ENCODE measurements around the gene TIMMDC1. TPM values are rescaled to one million over a fixed set of nuclear protein-coding genes. Genes with fewer than 3 reads are reported as not detected.

The TIMMDC1 gene, protein sequence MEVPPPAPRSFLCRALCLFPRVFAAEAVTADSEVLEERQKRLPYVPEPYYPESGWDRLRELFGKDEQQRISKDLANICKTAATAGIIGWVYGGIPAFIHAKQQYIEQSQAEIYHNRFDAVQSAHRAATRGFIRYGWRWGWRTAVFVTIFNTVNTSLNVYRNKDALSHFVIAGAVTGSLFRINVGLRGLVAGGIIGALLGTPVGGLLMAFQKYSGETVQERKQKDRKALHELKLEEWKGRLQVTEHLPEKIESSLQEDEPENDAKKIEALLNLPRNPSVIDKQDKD
- 10 to 100 TPM; 82.3 to 96.0 TPM for total RNA-seq

DNA sequence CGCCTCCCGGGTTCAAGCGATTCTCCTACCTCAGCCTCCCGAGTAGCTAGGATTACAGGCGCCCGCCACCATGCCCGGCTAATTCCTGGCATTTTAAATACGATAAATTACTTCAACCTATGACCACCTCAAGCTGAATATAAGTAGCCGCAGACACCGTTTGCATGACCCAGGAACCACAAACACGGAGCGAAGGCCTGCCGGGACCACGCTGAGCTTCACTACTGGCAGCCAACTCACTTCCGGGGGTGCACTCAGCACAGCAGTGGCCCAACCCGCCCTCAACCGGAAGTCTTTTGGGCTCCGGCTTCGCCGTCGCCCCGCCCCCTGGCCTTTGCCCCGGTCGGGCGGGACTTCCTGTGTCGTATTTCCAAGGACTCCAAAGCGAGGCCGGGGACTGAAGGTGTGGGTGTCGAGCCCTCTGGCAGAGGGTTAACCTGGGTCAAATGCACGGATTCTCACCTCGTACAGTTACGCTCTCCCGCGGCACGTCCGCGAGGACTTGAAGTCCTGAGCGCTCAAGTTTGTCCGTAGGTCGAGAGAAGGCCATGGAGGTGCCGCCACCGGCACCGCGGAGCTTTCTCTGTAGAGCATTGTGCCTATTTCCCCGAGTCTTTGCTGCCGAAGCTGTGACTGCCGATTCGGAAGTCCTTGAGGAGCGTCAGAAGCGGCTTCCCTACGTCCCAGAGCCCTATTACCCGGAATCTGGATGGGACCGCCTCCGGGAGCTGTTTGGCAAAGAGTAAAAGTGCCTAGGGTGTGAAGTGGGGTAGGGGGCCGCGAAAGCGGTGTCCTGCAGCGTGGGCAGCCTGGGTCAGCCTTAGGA, at the start of gene TIMMDC1:
Gene TIMMDC1 (plus strand): TSS at position 362 of the 826 bp plus-strand sequence. CDS start 187 bp downstream, at position 549.
- H3K27me3 Mint-ChIP-seq, result no peaks in the 10 kb centered on the region
- intact Hi-C loops (cut with DNase I, micrococcal nuclease), result loop anchor here (1.0 to 10.0 kb wide), 11 partner anchors 29 to 596 kb away; partner anchors contain the start of genes ARHGAP31 (in 2 of the 2), COX17 (in 2 of the 2), GSK3B (in 2 of the 2) and TMEM39A (in 2 of the 2)
- H3K4me1 Mint-ChIP-seq, result peaks cover 39% of the 10 kb centered on the region
- H3K9me3 Mint-ChIP-seq (ENCODE audit: low read depth), result no peaks in the 10 kb centered on the region
- DNase-seq (peak; percentile 99), ATAC-seq (peak; percentile 99)
- peaks cover 12% of the 10 kb centered on the region for H3K36me3 Mint-ChIP-seq (ENCODE audit: low read depth)
- ChIA-PET POLR2A (interaction anchor here (0.5 to 2.2 kb wide), 11 partner anchors 21 to 597 kb away, joined by 3 to 26 read pairs (median 3); partner anchors contain the start of genes ARHGAP31, COX17 and TMEM39A), CTCF (interaction anchor here (0.6 to 1.4 kb wide), 8 partner anchors 10 to 260 kb away, joined by 3 to 4 read pairs (median 3); no protein-coding TSS in a partner anchor)
- peak within 1 kb of the TSS; percentile 99 for H3K27ac Mint-ChIP-seq
- H3K4me3 Mint-ChIP-seq, result peak within 1 kb of the TSS; percentile 96

DNA sequence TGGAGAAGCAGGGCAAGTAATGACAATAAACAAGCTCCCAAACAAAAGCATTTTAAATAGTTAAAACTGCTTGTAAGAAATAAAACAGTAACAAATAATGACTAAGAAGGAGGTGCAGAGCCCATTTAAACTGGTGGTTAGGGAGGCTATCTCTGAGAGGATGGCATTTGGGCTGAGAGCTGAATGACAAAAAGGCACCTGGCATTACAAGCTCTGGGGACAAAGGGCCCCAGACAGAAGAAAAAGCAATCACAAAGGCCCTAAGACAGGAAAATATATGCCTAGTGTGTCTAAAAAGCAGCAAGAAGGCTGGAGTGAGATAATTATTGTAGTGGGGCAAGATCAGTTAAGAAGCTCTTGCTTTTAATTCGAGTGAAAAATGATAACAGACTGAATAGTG, 44.5 kb upstream of the TIMMDC1 start:
- DNase-seq (no peak), ATAC-seq (no peak)
- H3K4me3 Mint-ChIP-seq, result no peak overlapping the region
- no peaks in the 10 kb centered on the region for H3K27me3 Mint-ChIP-seq
- H3K9me3 Mint-ChIP-seq (ENCODE audit: low read depth), result no peaks in the 10 kb centered on the region
- H3K36me3 Mint-ChIP-seq (ENCODE audit: low read depth), result peaks cover 48% of the 10 kb centered on the region
- intact Hi-C loops (cut with DNase I, micrococcal nuclease), result no loop called here
- POLR2A ChIA-PET, result interaction anchor here (0.6 kb wide), 1 partner anchor 41 kb away, joined by 3 read pairs; no protein-coding TSS in a partner anchor
- CTCF ChIA-PET, result interaction anchor here (1.1 kb wide), 1 partner anchor 17 kb away, joined by 3 read pairs; no protein-coding TSS in a partner anchor
- no peak overlapping the region for H3K27ac Mint-ChIP-seq
- H3K4me1 Mint-ChIP-seq, result peaks cover 3% of the 10 kb centered on the region

DNA sequence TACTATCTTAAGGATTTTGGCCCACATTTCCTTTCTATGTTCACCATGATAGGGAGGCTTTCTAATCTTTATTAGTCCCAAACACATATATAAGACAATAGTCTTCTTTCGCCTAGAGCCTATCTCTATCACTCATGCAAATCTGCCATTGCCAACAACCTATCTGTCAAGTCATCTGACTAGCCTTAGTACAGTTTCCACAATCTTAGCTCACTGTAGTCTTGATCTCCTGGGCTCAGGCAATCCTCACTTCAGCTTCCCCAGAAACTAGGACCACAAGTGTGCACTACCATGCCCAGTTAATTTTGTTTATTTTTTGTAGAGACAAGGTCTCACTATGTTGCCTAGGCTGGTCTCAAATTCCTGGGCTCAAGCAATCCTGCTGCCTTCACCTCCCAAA, 41.9 kb upstream of the TIMMDC1 start:
- Mint-ChIP-seq H3K9me3 (ENCODE audit: low read depth) (no peaks in the 10 kb centered on the region), H3K36me3 (ENCODE audit: low read depth) (peaks cover 49% of the 10 kb centered on the region)
- ATAC-seq, result no peak

DNA sequence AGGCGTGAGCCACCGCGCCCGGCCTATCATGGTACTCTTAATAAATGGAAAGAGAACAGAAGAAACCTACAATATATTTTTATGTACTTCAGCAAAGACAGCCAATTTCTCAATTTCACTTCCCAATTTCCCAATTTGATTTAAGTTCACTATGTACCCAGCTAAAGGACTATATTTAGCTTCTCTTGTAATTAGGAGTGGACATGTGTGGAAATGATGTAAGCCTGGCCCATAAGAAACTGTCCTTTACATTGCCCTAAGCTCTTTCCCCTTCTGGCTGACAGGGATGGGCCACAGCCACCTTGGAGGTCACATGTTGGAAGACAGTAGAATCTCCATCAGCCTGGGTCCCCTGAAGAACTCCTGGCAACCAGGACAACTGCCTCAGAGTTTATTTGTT, 41.1 kb upstream of the TIMMDC1 start:
- ChIA-PET CTCF (no interaction called here), POLR2A (no interaction called here)
- no peak for ATAC-seq
- Mint-ChIP-seq H3K4me3 (no peak overlapping the region), H3K27me3 (no peaks in the 10 kb centered on the region), H3K27ac (no peak overlapping the region), H3K36me3 (ENCODE audit: low read depth) (peaks cover 49% of the 10 kb centered on the region), H3K9me3 (ENCODE audit: low read depth) (no peaks in the 10 kb centered on the region), H3K4me1 (peaks cover 26% of the 10 kb centered on the region)
- intact Hi-C loops (cut with DNase I, micrococcal nuclease), result no loop called here
- DNase-seq, result no peak

More for the DNA sequence above, 41.9 kb upstream of the TIMMDC1 start:
- ChIA-PET POLR2A (no interaction called here), CTCF (no interaction called here)
- H3K27ac Mint-ChIP-seq, result no peak overlapping the region
- DNase-seq, result no peak
- intact Hi-C loops (cut with DNase I, micrococcal nuclease), result no loop called here
- H3K4me1 Mint-ChIP-seq, result peaks cover 18% of the 10 kb centered on the region
- H3K4me3 Mint-ChIP-seq, result no peak overlapping the region
- H3K27me3 Mint-ChIP-seq, result no peaks in the 10 kb centered on the region

DNA sequence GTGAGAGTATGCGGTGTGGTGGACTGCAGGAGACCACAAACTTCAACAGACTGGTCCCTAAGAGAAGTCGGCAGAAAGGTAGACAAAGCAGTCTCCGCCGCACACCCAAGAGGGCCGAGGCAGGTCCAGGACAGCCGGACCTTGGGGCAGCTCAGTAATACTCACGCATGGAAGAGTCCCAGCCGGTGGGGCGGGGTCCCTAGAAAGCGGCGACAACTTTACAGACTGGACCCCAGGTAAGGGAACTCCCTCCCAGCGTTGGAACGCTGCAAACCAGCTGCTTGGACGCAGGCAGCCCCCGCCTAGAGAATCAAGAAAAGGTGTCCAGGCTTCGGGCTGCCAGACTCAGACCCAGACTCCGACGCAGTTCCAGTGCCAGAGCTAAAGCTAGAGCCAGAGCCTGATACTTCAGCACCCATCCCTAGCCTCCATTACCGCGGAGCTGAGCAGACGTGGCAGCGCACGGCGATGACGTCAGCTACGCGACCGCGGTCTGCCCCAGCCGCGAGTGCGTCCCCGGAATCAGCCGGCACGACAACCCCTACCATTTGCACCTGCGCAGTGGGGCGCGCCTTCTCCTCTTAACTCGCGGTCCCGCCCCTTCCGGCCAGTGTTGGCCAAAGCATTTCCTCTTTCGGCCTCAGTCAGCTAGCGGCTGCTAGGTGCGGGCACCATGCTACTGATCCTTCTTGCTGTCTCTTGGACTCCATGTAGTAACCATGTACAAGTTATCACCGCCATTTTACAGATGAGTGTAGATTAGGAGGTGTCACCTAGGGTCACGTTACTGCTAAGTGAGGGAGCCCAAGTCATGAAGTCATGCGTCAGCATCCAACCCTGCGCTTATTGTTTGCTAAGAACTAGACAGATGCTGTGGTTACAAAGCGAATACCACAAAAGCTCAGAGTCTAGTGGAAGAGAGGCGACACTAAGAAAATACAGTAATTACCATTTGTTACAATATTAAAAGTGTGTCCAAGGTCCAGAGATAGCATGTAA, 34.9 kb upstream of the TIMMDC1 start, which contains the start of gene TMEM39A:
Gene TMEM39A (minus strand): TSS at position 445 of the 999 bp plus-strand sequence. CDS start 1,541 bp downstream, outside the sequence.
- ChIA-PET POLR2A (interaction anchor here (0.6 to 1.9 kb wide), 7 partner anchors 23 to 632 kb away, joined by 3 to 26 read pairs (median 6); partner anchors contain the start of genes B4GALT4, COX17 and TIMMDC1), CTCF (interaction anchor here (0.6 to 1.8 kb wide), 12 partner anchors 10 to 632 kb away, joined by 3 to 7 read pairs (median 3); partner anchors contain the start of gene B4GALT4)
- Mint-ChIP-seq H3K4me1 (peaks cover 41% of the 10 kb centered on the region), H3K9me3 (ENCODE audit: low read depth) (no peaks in the 10 kb centered on the region), H3K27ac (peak within 1 kb of the TSS; percentile 91), H3K4me3 (peak within 1 kb of the TSS; percentile 99), H3K36me3 (ENCODE audit: low read depth) (peaks cover 20% of the 10 kb centered on the region), H3K27me3 (no peaks in the 10 kb centered on the region)
- intact Hi-C loops (cut with DNase I, micrococcal nuclease), result loop anchor here (1.0 to 10.0 kb wide), 15 partner anchors 35 to 1279 kb away; partner anchors contain the start of genes ARHGAP31 (in 2 of the 2), COX17 (in 2 of the 2), GSK3B (in 2 of the 2) and TIMMDC1 (in 2 of the 2)
- peak; percentile 89 for ATAC-seq
- peak; percentile 99 for DNase-seq

DNA sequence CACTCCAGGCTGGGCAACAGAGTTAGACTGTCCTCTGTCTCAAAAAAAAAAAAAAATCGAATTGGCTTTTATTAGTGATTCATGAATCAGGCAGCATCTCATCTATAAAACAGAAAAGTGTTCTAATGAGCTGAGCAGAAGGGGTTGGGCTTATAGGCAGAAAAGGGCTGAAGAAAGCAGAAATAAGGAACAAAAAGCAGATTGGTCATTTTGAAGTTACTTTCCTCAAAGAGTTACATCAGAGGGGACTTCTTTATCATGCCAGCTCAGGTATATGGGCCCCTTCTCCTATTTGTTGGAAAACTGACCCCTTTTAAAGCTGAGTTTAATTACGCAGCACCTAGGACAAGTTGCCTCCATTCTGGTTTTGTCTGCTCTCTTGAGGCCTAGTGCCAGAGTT, 30.3 kb upstream of the TIMMDC1 start:
- H3K9me3 Mint-ChIP-seq (ENCODE audit: low read depth), result no peaks in the 10 kb centered on the region
- H3K36me3 Mint-ChIP-seq (ENCODE audit: low read depth), result peaks cover 13% of the 10 kb centered on the region
- peaks cover 41% of the 10 kb centered on the region for H3K4me1 Mint-ChIP-seq
- CTCF ChIA-PET, result interaction anchor here (1.0 to 1.1 kb wide), 2 partner anchors 31 to 200 kb away, joined by 3 read pairs; no protein-coding TSS in a partner anchor
- intact Hi-C loops (cut with DNase I, micrococcal nuclease), result loop anchor here (1.0 to 10.0 kb wide), 5 partner anchors 30 to 627 kb away; partner anchors contain the start of genes COX17 (in 2 of the 2), GSK3B (in 2 of the 2) and TIMMDC1 (in 1 of the 2)
- peak overlapping the region; percentile 83 for H3K4me3 Mint-ChIP-seq
- H3K27ac Mint-ChIP-seq, result peak overlapping the region; percentile 90
- no peak for DNase-seq
- no peak for ATAC-seq
- no peaks in the 10 kb centered on the region for H3K27me3 Mint-ChIP-seq
- POLR2A ChIA-PET, result interaction anchor here (1.1 kb wide), 1 partner anchor 30 kb away, joined by 5 read pairs; the partner anchor contains the start of gene TIMMDC1

DNA sequence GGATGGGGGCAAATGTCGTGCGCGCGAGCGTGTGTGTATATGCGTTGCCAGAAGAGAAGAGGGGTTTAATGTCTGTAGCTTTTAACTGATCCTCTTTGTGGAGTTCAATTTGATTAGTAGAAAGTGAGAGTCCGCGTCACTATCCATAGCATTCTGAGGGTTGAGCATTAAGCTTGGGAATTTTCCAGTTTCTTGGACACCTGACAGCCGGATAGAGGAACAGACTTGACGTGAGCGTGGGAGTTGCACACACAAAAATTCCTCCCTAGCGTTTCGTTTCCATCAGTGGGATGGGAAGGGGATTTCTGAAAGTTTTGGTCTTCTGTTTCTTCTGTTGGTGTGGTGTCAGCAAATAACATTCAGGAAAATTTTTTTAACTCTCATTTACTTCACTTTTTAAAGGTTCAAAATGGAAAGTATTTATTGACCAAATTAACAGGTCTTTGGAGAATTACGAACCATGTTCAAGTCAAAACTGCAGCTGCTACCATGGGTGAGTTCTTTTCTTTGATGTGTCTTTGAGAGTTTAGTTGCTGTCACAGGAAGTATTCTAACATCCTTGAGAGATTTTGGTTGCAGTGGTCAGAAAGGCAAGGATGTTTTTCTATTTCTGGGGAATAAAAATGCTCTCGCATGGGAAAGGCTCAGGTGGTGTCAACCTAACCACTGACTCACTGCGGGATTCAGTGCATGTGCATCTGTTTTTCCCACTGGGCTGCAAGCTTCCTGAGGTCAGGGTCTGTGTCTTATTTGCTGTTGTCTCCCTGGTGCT, 28.7 kb upstream of the TIMMDC1 start:
- intact Hi-C loops (cut with DNase I, micrococcal nuclease), result loop anchor here in 1 of 2 experiments (1.0 to 10.0 kb wide), 3 partner anchors 29 to 625 kb away; partner anchors contain the start of genes GSK3B and TIMMDC1
- Mint-ChIP-seq H3K36me3 (ENCODE audit: low read depth) (peaks cover 13% of the 10 kb centered on the region), H3K27ac (peak overlapping the region; percentile 90), H3K9me3 (ENCODE audit: low read depth) (no peaks in the 10 kb centered on the region), H3K27me3 (no peaks in the 10 kb centered on the region), H3K4me3 (peak overlapping the region; percentile 83), H3K4me1 (peaks cover 35% of the 10 kb centered on the region)
- ATAC-seq (no peak), DNase-seq (no peak)
- CTCF ChIA-PET, result interaction anchor here (0.6 to 1.2 kb wide), 3 partner anchors 21 to 1608 kb away, joined by 3 to 7 read pairs (median 5); no protein-coding TSS in a partner anchor
- POLR2A ChIA-PET, result no interaction called here

DNA sequence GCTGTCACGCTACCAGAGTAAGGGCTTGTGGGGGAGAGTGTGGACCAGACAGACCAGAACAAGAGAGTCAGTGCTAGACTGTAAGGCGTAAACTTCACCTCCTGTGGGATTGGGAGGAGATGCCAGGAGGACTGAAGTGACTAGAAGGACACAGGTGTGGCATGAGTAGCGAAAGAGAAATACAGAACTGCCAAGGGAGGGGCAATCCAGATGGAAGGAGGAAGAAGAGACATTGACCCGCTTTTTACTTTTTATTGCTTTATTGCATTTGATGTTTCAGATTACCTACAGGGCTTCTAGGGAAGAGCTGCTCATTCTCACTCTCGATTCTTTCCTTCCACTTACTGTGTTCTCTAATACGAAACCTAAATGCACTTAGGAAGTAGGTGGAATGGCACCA, 27.5 kb upstream of the TIMMDC1 start:
- no peaks in the 10 kb centered on the region for H3K27me3 Mint-ChIP-seq
- H3K4me1 Mint-ChIP-seq, result peaks cover 35% of the 10 kb centered on the region
- DNase-seq, result no peak
- H3K4me3 Mint-ChIP-seq, result peak overlapping the region; percentile 83
- peak overlapping the region; percentile 38 for H3K27ac Mint-ChIP-seq
- intact Hi-C loops (cut with DNase I, micrococcal nuclease), result no loop called here
- no peak for ATAC-seq
- ChIA-PET POLR2A (no interaction called here), CTCF (interaction anchor here (1.0 kb wide), 1 partner anchor 15 kb away, joined by 3 read pairs; no protein-coding TSS in a partner anchor)
- H3K9me3 Mint-ChIP-seq (ENCODE audit: low read depth), result no peaks in the 10 kb centered on the region
- peaks cover 16% of the 10 kb centered on the region for H3K36me3 Mint-ChIP-seq (ENCODE audit: low read depth)

DNA sequence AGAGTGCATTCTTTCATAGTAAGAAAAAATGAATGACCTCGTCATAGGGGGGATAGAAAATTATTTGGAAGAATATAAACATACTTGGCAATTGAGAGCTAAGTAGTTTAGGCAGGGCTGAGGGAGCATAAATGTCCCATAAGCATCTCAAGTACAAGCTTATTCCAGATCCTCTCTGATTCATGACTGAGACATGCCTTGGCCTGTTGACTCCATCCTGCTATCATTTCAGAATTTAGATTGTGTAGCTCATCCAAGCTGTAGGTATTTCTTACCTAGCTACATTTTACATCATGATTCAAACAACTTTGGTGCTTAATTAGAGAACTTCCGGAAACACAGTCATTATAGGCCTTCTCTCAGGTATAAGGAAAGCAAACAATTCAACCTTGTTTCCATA, 17.3 kb upstream of the TIMMDC1 start:
- CTCF ChIA-PET, result no interaction called here

More for the DNA sequence above, 17.3 kb upstream of the TIMMDC1 start:
- Mint-ChIP-seq H3K4me1 (no peaks in the 10 kb centered on the region), H3K36me3 (ENCODE audit: low read depth) (peaks cover 26% of the 10 kb centered on the region), H3K27ac (no peak overlapping the region), H3K27me3 (no peaks in the 10 kb centered on the region), H3K4me3 (no peak overlapping the region), H3K9me3 (ENCODE audit: low read depth) (no peaks in the 10 kb centered on the region)
- intact Hi-C loops (cut with DNase I, micrococcal nuclease), result no loop called here
- DNase-seq, result no peak
- no peak for ATAC-seq
- POLR2A ChIA-PET, result no interaction called here

Measured in activated CD4-positive, alpha-beta T cell treated with anti-CD3 and anti-CD28 coated beads for 36 hours (primary cell).